H9 (cell line): ENCODE data around the gene NRP2. TPM values are rescaled to one million over a fixed set of nuclear protein-coding genes. Genes with fewer than 3 reads are reported as not detected.

ENCODE experiments used
- DNase-seq: peaks from one replicate; pipeline ENCODE4 v3.0.0-alpha.2; 2017
- H2AFZ ChIP-seq: one replicate; pipeline ENCODE4 v1.6.1; 2013; ENCODE audit warnings: mild to moderate bottlenecking, low read length, control low read depth, moderate library complexity
- H2AK5ac ChIP-seq: 2 replicates; pipeline ENCODE4 v1.6.1; 2013; ENCODE audit warnings: low read length, control low read depth, mixed read lengths; ENCODE audit not compliant: insufficient read length
- H2BK120ac ChIP-seq: one replicate; pipeline ENCODE4 v1.6.1; 2013; ENCODE audit warnings: low read depth, mild to moderate bottlenecking, low read length, control low read depth, inconsistent platforms; ENCODE audit not compliant: poor library complexity, severe bottlenecking
- H2BK12ac ChIP-seq: 2 replicates; pipeline ENCODE4 v1.6.1; 2013; ENCODE audit warnings: low read length, control low read depth, mixed read lengths, low read depth; ENCODE audit not compliant: insufficient read length
- H2BK15ac ChIP-seq: 2 replicates; pipeline ENCODE4 v1.6.1; 2013; ENCODE audit warnings: low read depth, low read length, control low read depth
- H2BK20ac ChIP-seq: one replicate; pipeline ENCODE4 v1.6.1; 2013; ENCODE audit warnings: low read depth, mild to moderate bottlenecking, low read length, control low read depth, inconsistent platforms; ENCODE audit not compliant: poor library complexity, severe bottlenecking
- H2BK5ac ChIP-seq: 2 replicates; pipeline ENCODE4 v1.6.1; 2013; ENCODE audit warnings: low read length, control low read depth, mixed read lengths; ENCODE audit not compliant: insufficient read length
- H3K14ac ChIP-seq: 2 replicates; pipeline ENCODE4 v1.6.1; 2013; ENCODE audit warnings: low read length, control low read depth; ENCODE audit not compliant: insufficient read depth
- H3K18ac ChIP-seq: 2 replicates; pipeline ENCODE4 v1.6.1; 2013; ENCODE audit warnings: low read depth, mild to moderate bottlenecking, mixed read lengths, low read length, control low read depth; ENCODE audit not compliant: insufficient read length
- H3K23ac ChIP-seq: 2 replicates; pipeline ENCODE4 v1.6.1; 2013; ENCODE audit warnings: low read length, control low read depth, mixed read lengths, low read depth; ENCODE audit not compliant: insufficient read length
- H3K23me2 ChIP-seq: 2 replicates; pipeline ENCODE4 v1.6.1; 2013; ENCODE audit warnings: low read depth, mild to moderate bottlenecking, mixed read lengths, low read length, control low read depth; ENCODE audit not compliant: insufficient read length, poor library complexity, severe bottlenecking
- H3K27ac ChIP-seq: 2 replicates; pipeline ENCODE4 v1.5.1; 2013; ENCODE audit warnings: low read length, control low read depth, mixed read lengths, low read depth; ENCODE audit not compliant: insufficient read length
- H3K27me3 ChIP-seq: 2 replicates; pipeline ENCODE4 v1.6.1; 2013; ENCODE audit warnings: low read length, control low read depth, inconsistent platforms; ENCODE audit not compliant: insufficient read depth
- H3K4ac ChIP-seq: 2 replicates; pipeline ENCODE4 v1.6.1; 2013; ENCODE audit warnings: low read depth, mild to moderate bottlenecking, control low read depth, inconsistent platforms, low read length, moderate library complexity
- H3K4me1 ChIP-seq: 2 replicates; pipeline ENCODE4 v1.6.1; 2013; ENCODE audit warnings: low read length, control low read depth, inconsistent platforms; ENCODE audit not compliant: insufficient read depth
- H3K4me2 ChIP-seq: 2 replicates; pipeline ENCODE4 v1.6.1; 2013; ENCODE audit warnings: low read length, control low read depth, mixed read lengths; ENCODE audit not compliant: insufficient read length, insufficient read depth
- H3K56ac ChIP-seq: 2 replicates; pipeline ENCODE4 v1.6.1; 2013; ENCODE audit warnings: low read depth, mild to moderate bottlenecking, mixed read lengths, low read length, control low read depth; ENCODE audit not compliant: insufficient read length
- H3K79me1 ChIP-seq: 2 replicates; pipeline ENCODE4 v1.6.1; 2013; ENCODE audit warnings: low read depth, mild to moderate bottlenecking, moderate library complexity, low read length, control low read depth, inconsistent platforms; ENCODE audit not compliant: insufficient read depth, poor library complexity, severe bottlenecking
- H3K79me2 ChIP-seq: 2 replicates; pipeline ENCODE4 v1.6.1; 2013; ENCODE audit warnings: low read length, control low read depth, inconsistent platforms; ENCODE audit not compliant: insufficient read depth
- H3K9ac ChIP-seq: 2 replicates; pipeline ENCODE4 v1.6.1; 2013; ENCODE audit warnings: low read length, control low read depth, mixed read lengths; ENCODE audit not compliant: insufficient read length; ENCODE audit errors: extremely low read depth
- H3K9me3 ChIP-seq: one replicate; pipeline ENCODE4 v1.6.1; 2013; ENCODE audit warnings: low read depth, low read length, inconsistent platforms; ENCODE audit not compliant: control insufficient read depth
- H3T11ph ChIP-seq: one replicate; pipeline ENCODE4 v1.6.1; 2013; ENCODE audit warnings: mild to moderate bottlenecking, low read length, control low read depth, inconsistent platforms
- H4K20me1 ChIP-seq: one replicate; pipeline ENCODE4 v1.6.1; 2013; ENCODE audit not compliant: control insufficient read depth, insufficient read length, insufficient read depth
- H4K5ac ChIP-seq: 2 replicates; pipeline ENCODE4 v1.6.1; 2013; ENCODE audit warnings: low read depth, mild to moderate bottlenecking, mixed read lengths, low read length, control low read depth; ENCODE audit not compliant: insufficient read length
- H4K8ac ChIP-seq: replicated peaks from 2 replicates; pipeline ENCODE4 v1.6.1; 2013; ENCODE audit warnings: low read length, control low read depth, mixed read lengths, low read depth; ENCODE audit not compliant: insufficient read length
- H4K91ac ChIP-seq: 2 replicates; pipeline ENCODE4 v1.6.1; 2013; ENCODE audit warnings: low read depth, mild to moderate bottlenecking, moderate library complexity, mixed read lengths, low read length, control low read depth; ENCODE audit not compliant: insufficient read length
- H3K27ac Mint-ChIP-seq, 3 experiments: 2 replicates in 2 of 3; 3 replicates in 1 of 3; pipeline ENCODE4 v1.8.0; 2020 to 2021; ENCODE audit warnings: mixed read lengths in 3 of 3, mild to moderate bottlenecking in 1 of 3, moderate library complexity in 1 of 3
- H3K27me3 Mint-ChIP-seq: 2 replicates; pipeline ENCODE4 v1.8.0; 2021; ENCODE audit warnings: low read depth, mild to moderate bottlenecking, moderate library complexity, mixed read lengths
- H3K36me3 Mint-ChIP-seq, 3 experiments: 2 replicates in 2 of 3; 3 replicates in 1 of 3; pipeline ENCODE4 v1.8.0; 2020 to 2021; ENCODE audit warnings: low read depth in 3 of 3, mixed read lengths in 3 of 3; ENCODE audit not compliant: insufficient read depth in 1 of 3
- H3K4me1 Mint-ChIP-seq, 2 experiments: 2 replicates each; pipeline ENCODE4 v1.8.0; 2020; ENCODE audit warnings: mixed read lengths in 2 of 2
- H3K4me3 Mint-ChIP-seq, 2 experiments: 2 replicates in 1 of 2; 3 replicates in 1 of 2; pipeline ENCODE4 v1.8.0; 2020 to 2021; ENCODE audit warnings: mild to moderate bottlenecking in 2 of 2, mixed read lengths in 2 of 2, moderate library complexity in 1 of 2
- H3K9me3 Mint-ChIP-seq, 2 experiments: 2 replicates in 1 of 2; 3 replicates in 1 of 2; pipeline ENCODE4 v1.8.0; 2020; ENCODE audit warnings: mild to moderate bottlenecking in 2 of 2, mixed read lengths in 2 of 2, moderate library complexity in 1 of 2
- CTCF ChIP-seq: fragments of 200-600 bp; sonication (generic); conservative IDR thresholded peaks from 3 replicates; pipeline ENCODE4 v1.8.0; 2021; ENCODE audit warnings: antibody characterized with exemption, mild to moderate bottlenecking
- WGBS: extraction: QIAGEN DNeasy Blood & Tissue Kit; methylation state at CpG from one replicate; pipeline ENCODE4 v1.1.7; 2013; ENCODE audit warnings: missing lambda C conversion rate, low lambda C conversion rate, mixed read lengths; ENCODE audit not compliant: insufficient read length; ENCODE audit errors: extremely low coverage; 5-methylcytosine and 5-hydroxymethylcytosine counted together
- total RNA-seq: library from RNA; stranded (reverse); gene quantifications from 2 replicates; pipeline ENCODE4 v1.2.1, GENCODE V29; 2021

The NRP2 gene
- total RNA-seq, 1 experiment from 2014 or later, result 19.7 TPM

GRCh38 chr2:205782941-205783340 lies 100.6 kb downstream of the NRP2 start:
- H3K4me3 Mint-ChIP-seq, result no peak overlapping the region
- H3K9ac ChIP-seq, result no peak overlapping the region
- no peaks in the 10 kb centered on the region for H3K79me1 ChIP-seq
- H3K9me3 Mint-ChIP-seq, result no peaks in the 10 kb centered on the region
- H2BK5ac ChIP-seq, result no peak overlapping the region
- TF ChIP-seq CTCF, result no peak
- no peak overlapping the region for H2AK5ac ChIP-seq
- H4K5ac ChIP-seq, result no peak overlapping the region
- no peak overlapping the region for H3K56ac ChIP-seq
- no peak overlapping the region for H4K91ac ChIP-seq
- H3K18ac ChIP-seq, result no peak overlapping the region
- H2BK12ac ChIP-seq, result no peak overlapping the region
- no peak overlapping the region for H2BK120ac ChIP-seq
- H3K23ac ChIP-seq, result no peak overlapping the region
- WGBS, result no CpG with 5 or more reads among the region's 4 CpGs
- no peak overlapping the region for H2BK20ac ChIP-seq
- H3K4me2 ChIP-seq, result no peak overlapping the region
- H2AFZ ChIP-seq, result no peak overlapping the region
- no peaks in the 10 kb centered on the region for H3K27me3 ChIP-seq
- H3K4me1 ChIP-seq, result no peaks in the 10 kb centered on the region
- no peak overlapping the region for H3K27ac Mint-ChIP-seq
- no peaks in the 10 kb centered on the region; the same call in 1 of the 2 replicates for H3K27me3 Mint-ChIP-seq
- H4K8ac ChIP-seq, result no peak overlapping the region
- no peak overlapping the region for H3K27ac ChIP-seq
- DNase-seq, result no peak
- no peak overlapping the region for H3K4ac ChIP-seq
- H3K36me3 Mint-ChIP-seq, result peaks cover 0 to 6% (median 0%) of the 10 kb centered on the region in 3 experiments; a peak in 3 of 7 replicates
- no peak overlapping the region for H2BK15ac ChIP-seq
- no peaks in the 10 kb centered on the region for H3K79me2 ChIP-seq
- H3K9me3 ChIP-seq, result no peaks in the 10 kb centered on the region
- no peaks in the 10 kb centered on the region for H3K23me2 ChIP-seq
- peaks cover 0 to 6% of the 10 kb centered on the region in 2 experiments; a peak in 1 of 4 replicates for H3K4me1 Mint-ChIP-seq
- no peaks in the 10 kb centered on the region for H4K20me1 ChIP-seq
- H3T11ph ChIP-seq, result no peak overlapping the region
- no peak overlapping the region for H3K14ac ChIP-seq
